ENCODE data around the gene SELE.

- no peak for TF ChIP-seq CTCF (IDR thresholded peaks at IDR 0.05)
- no peak for TF ChIP-seq EP300 (IDR thresholded peaks at IDR 0.05)
- TF ChIP-seq POLR2A (IDR thresholded peaks at IDR 0.05) = no peak
Observed at GRCh38 chr1:169759038-169759437, 25.2 kb upstream of the SELE start.

All from ovary (tissue), 3 donors.